SKM-1 treated with dmso at 0.1 percent for 144 hours (cell line): ENCODE data around the gene SRBD1.

ENCODE experiments used
- DNase-seq: peaks from one replicate; lab custom pipeline; 2025; ENCODE audit not compliant: unreplicated experiment; lab: John Stamatoyannopoulos, UW

Gene SRBD1

DNA sequence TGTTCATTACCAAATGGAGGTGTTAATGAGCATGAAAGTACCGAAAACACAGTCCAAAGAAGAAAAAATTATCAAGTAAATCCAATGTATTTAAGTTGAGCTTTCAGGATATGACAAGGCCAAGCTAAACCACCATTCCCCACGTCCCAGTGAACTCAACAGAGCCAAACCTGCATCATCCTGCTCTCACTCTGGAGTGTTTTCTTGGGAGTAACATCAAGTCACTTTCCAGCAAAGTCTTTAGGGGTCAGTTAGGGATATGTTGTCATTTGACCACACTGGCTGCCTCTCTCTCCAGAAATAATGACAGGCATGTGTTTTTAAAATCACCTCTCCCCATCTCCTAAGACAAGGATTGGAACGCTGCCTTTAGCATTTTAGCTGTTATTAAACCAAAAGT lies 140.5 kb downstream of the SRBD1 start:
- DNase-seq = no peak

DNA sequence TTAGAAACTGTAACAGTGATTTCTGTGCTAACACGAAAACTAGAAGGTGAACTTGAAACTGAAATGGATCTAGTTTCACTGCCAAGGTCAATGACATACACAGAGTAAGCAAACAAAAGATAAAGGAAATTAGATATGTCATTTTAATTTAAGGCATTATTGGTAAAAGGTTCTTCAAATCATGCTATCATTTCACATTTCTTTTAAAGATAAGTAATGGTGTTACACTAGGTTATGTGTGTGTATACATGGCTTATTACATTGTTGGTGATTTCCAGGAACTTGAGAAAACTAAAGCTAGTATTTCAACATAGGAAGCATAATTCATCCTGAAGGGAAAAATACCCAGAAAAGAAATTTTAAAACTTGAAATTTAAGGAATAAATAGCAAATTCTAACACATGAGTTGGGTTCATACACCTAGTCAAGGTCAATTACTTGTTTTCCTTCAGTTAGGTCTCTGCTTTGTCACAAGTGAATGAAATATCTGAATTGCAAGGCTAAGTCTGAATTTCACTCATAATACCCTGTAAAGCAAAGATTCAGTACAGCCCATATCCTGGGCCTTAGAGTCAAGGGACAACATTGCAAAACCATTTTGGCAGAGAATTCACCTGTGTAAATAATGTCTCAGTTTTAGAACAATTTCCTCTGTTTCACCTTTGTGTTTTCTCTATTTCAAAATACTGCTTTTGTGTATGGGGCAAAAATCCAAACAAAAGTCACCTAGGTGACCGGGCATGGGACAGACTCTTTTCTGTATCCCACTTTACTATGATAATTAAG lies 141.6 kb downstream of the SRBD1 start:
- DNase-seq = no peak

DNA sequence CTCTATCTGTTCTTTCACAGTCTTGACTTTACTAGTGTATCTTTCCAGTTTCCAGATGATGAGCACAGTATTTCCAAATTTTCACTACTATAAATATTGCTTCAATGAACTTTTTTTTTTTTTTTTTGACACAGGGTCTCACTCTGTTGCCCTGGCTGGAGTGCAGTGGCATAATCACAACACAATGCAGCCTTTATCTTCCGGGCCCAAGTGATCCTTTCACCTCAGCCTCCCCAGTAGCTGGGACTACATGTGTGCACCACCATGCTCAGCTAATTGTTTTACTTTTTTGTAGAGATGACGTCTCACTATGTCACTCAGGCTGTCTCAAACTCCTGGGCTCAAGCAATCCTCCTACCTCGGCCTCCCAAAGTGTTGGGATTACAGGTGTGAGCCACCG lies 142.8 kb downstream of the SRBD1 start:
- no peak for DNase-seq

DNA sequence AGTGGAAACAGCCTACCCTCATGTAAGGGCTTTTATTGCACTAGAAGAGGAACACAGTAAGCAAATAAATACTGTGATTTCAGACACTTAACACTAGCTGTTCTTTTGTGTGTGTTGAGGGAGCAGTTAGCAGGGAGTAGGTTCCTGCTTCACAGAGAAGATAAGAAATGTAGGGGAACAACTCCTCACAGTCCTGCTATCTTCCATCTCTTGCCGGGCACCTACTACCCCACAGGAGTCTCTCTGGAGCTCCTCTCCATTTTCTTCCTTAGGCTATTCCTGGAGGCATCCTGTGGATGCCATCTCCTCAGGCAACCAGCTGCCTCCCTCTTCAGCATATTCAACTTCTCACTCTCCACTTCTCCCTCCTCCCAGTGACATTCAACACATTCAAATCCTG lies 145.0 kb downstream of the SRBD1 start:
- DNase-seq = no peak

DNA sequence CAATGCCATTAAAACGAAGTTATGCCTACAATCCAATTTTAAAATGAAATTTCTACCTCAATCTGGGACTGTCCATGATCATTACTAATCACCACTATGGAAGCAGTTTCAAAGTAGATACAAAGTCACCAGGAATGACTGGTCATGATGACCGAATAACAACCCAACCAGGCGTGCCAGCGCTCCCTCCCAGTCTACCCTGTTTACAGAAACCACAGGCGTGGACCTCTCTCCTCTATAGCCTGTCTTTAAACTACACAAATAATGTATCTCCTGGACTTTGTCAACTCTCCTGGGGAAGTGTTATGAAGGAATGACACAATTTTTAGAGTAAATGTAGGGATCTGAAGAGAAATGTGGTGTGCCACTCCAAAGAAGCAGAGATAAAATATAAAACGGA lies 150.2 kb downstream of the SRBD1 start:
- DNase-seq = no peak

DNA sequence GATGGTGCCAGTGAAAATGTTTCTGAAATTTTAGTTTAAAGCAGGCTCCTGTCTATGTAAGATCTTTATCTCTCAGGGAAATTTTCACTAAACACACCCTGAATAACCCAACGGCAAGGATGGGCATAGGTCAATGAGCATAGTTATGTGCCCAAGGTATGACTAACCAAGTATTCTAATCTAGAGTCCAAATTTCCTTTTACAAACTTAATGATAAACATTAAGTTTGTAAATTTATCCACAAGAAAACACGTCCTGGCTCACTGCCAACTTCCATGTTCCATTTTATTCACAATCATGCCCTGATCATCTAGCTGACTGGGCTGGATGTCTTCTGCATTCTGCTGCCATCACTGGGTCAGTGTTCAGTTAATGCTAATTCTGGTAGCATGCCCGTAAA lies 151.2 kb downstream of the SRBD1 start:
- DNase-seq = no peak

DNA sequence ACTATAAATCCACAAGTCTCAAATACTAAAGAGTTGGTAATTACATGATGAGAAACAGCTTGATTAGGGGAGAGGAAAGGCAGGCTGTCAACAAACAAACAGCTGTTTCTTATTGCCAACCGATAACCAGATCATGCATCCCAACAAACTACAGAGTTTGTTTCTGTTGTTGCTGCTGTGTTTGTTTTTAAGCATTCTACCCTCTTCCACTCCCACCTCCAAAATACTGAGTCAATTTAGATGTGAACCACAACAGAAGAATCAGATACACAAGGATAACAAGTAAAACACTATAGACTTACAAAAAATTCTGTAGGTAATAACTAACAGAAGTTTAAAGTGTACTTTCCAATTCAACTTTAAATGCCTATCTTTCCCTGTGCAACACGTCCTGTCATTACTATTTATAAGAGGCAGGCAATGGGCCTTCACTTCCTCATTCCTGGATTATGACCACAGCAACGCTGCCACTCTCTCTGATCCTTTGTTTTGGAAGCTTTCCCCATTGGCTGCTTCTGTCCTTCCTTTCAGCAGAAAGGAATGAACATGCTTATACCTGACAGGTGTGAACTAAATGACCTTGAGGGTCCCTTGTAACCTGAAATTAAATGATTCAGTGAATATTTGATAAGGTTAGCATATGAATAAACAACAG lies 152.0 kb downstream of the SRBD1 start:
- DNase-seq = peak; percentile 25

DNA sequence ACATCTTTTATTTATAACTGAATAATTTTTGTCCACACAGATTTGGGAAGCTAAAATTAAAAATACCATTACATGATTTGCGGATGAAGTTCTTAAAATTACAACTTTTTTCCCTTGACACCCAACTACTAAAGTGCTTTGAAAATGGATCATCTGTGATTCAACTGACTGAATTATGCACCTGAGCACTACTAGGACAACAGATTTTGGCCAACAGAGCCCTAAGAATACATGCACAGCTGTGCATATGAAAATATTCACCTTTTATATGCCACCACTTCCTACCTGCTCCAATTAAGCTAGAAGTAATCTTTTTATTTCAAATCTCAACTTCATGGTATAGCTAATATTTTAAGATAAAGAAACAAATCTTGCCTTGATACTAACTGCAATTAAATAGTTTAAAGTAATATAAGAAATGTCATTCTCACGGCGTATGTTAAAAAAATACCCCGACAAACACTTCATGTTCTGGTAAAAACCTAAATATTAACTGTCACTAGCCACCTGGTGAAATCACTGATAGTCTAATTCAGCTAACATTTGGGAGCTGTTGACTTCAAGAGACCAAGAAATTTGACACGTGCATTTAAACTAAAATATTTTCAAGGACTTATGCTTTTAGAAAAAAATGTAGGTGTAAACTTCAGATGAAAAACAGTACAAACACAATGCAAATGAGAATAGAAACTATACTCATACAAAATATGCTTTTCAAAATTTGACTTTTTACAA lies 153.7 kb downstream of the SRBD1 start:
- no peak for DNase-seq

DNA sequence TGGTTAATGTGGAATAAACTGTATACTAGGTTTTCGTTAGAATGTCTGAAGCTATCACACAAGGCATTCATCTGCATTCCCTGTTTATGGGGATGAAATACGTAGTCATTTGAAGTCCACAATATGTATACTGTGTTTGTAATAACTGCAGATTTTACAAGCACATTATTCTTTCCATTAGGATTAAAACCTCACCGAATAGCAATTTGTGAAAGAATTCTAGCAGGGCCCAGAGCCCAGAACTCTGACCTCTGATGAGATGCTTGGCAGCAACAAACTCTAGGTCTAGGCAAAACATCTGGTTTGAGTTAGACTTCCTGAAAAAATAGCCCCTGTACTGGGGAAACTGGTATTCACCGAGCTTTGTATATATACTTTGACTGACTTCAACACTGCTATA lies 158.2 kb downstream of the SRBD1 start:
- no peak for DNase-seq

DNA sequence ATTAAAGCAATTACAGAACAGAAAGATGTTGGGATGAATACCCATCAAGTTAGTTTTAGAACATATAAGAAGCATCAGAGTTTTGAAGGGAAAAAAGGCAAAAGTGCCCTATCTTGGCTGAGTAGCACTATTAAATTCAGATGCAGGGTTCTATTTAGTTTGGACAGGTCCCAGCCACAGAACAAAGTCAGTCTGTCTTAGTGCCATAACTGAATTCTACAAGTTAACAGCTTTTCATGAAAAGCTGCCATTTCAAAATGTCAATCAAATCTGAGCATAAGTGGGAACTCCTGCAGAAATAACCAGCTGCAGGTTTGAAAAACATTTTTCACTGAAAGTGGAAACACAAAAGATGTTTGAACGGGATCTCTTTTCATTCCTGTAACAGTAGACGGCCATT lies 160.4 kb downstream of the SRBD1 start:
- DNase-seq = no peak

DNA sequence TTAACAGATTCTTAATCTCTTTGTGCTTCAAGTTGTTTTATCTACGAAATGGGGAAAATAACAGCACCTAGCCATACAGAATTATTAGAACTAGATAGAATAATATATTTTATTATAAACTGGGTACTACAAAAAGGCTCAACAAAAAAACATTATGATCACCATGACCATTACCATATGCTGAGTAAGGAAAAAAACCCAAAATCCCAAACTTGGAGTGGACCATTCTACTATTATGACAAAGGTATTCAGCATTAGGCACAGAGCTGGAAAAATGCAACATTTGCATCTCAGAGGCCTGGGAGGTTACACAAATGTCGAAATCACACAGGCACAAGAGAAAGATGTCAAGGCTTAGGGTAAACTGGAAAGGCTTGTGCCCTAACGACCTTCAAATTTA lies 162.8 kb downstream of the SRBD1 start:
- no peak for DNase-seq

DNA sequence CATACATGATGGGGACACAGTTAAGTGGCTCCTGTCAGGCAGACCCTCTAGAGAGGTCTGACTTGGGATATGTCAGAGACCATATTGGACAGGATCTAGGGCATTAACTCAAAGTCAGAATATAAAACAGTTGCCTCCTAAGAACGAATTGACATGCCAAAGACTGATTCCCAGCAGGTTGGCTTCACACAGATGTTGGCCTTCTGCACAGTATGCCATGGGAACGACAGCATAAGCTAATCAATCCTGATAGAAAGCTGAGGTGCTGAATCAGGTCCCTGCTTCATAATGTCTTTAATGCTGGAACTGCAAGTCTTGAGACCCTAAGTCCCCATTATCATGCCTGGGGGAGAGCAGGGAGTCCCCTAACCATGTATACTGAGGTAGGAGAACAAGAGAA lies 165.1 kb downstream of the SRBD1 start:
- DNase-seq = no peak

DNA sequence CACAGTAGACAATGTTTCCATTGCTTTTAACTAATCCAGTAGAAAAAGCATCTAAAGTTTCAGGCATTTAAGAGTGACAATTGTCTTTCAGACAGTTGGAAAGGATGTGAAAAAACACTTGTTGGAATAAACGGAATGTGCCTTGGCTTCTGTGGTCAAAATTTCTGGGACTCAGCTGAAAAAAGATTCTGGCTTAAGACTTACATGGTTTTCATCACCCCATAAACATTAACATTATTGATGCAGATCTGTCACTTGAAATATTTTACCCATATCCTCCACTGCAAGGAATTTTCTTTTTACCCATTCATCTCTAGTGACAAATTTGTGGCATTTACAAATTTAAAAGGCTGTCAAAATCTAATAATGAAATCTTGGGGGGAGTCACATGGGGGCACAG lies 166.0 kb downstream of the SRBD1 start:
- DNase-seq = no peak

DNA sequence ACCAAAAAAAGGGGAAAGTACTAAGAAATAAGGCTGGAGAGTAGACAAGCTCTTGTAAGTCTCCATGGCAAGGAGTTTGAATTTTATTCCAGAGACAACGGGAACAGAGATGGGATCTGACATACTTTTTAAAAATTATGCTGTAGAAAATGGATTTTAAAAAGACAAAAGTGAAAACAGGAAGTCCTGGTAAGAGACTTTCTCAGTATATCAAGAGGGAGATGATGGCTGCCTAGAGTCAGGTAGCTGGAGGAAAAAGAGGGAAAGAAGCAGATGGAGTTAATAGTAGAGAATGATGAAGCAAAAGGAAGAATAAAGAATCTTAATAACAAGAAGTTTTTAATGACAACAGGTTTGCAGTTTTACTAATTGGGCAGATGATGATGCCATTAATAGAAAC lies 168.1 kb downstream of the SRBD1 start:
- no peak for DNase-seq

DNA sequence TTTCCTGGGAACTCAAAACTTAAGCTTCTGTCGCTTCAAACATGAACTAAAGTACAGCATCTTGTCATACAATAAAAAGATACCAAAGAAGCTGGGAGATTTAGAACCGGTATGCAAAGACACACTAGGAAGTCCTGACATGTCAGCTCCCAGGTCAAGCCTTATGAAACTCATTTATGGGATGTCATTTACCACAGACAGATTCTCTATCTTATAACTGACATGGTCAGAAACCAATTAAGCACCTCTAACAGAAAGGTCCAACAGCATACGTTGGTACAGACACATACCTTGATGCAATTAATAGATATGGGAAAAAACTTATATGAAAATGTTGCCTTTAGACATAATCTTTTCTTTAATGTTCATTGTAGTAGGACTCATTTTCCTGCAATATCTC lies 169.0 kb downstream of the SRBD1 start:
- DNase-seq = no peak

DNA sequence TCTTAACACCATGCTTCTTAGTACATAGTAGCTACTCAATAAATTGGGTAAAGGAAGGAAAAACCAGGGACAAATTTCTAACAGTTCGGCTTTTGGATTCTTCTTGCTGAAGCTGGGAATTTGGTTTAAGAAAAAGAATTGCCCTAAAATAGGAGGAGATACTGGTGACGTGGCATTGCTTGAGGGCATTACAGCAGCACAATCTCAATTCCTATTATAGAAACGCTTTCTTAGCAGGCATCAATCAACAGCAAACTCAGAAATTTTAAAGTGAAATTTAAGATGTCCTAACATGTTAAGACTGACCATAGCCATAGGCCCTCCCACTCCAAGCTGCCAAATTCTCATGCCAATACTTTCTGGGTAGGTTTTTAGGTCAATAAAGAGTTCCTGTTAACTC lies 169.5 kb downstream of the SRBD1 start:
- no peak for DNase-seq

DNA sequence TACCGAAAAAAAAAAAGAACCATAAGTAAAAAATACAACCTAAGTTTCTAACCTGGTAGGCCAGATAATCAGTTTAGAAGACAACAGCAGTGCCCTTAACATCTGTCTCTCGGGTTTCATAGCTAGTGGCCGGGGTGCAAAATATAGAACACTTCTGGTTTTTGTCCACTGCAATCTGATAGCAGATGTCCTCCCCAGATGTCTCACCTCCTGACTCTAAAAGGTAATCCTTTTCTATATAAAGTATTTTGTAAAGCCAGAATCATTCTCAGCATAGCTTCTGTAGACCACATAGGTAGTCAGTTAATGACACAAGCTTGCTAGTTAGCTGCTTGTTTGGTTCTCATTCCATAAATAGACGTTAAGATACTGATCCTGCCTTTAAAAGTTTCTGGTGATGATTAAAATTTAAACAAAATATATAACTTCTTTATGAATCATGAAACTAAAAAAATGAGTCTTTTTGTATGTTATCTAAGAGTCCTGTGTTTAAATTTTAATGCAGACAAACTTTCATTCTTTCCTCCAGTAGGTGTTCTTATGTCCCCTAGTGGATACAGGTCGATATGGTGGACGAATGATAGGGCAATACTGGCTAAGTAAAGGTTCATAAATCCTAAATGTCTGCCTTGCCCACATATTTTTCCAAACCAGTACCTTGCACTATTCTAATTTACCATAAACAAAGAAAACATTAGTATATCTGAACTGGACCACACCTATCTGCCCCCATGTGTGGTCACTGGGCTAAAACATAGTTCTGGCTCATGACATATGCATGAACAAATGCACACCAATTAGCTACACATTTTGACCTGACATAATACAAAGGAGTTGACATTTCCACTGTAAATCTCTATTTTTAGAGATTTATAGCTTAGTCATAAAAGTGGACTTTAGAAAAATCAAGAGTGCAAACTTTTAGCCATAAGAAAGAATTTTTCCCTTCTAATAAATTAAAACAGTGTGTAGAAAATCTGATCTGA lies 171.0 kb downstream of the SRBD1 start:
- DNase-seq = no peak

DNA sequence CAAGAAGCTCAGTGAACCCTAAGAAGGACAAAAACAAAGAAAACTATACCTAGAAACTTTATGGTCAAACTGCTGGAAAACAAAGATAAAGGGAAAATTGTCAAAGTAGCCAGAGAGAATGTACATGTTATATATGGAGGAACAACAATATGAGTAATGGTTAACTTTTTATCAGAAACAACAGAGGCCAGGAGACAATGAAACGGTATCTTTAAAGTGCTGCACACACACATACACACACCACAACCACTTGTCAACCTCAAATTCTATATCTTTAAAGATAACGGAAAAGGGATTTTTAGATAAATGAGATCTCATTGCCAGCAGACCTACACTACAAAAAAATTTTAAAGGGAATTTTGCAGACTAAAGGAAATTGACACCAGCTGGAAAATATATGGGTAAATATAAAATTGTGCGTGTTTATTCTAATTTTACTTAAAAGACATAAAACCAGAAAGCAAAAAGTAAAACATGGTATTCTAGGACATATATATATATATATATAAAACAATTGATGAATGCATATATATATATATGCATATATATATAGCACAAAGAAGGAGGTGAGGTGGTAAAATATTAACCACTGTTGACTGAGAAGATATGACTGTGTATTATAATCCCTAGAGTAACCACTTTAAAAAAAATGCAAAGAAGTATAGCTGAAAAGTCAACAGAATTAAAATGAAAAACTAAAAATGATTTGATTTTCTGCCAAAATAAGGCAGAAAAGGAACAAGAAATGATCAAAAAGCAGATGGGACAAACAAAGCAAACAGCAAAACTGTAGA lies 172.0 kb downstream of the SRBD1 start:
- no peak for DNase-seq

DNA sequence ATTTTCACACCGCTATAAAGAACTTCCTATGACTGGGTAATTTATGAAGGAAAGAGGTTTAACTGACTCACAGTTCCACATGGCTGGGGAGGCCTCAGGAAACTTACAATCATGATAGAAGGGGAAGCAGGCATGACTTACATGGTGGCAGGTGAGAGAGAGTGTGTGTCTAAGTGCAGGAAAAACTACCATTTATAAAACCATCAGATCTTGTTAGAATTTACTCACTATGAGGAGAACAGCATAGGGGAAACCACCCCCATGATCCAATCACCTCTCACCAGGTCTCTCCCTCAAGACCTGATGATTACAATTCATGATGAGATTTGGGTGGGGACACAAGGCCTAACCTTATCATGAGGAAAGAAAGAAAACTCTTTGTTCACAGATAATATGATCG lies 174.6 kb downstream of the SRBD1 start:
- DNase-seq = no peak

DNA sequence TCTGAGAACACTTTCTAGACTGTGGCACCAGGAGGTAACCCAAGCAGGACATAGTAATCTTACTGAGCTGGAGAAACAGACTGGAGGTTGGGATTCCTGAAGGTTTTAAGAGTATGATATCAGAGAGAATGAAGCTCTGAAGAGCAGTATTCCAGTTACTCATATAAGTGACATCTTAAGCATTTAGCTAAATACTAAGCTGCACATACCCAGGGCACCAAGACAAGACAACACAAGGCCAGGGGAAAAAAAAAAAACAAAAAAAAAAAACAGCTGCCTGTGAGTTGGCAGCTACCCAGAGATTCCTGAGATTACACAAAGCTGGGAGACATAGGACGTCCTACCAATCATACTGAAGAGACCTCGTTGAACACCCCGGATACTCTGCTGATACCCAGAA lies 175.8 kb downstream of the SRBD1 start:
- DNase-seq = no peak
